Stimulated activated CD4-positive, alpha-beta T cell treated with anti-CD3 and anti-CD28 coated beads, Interleukin-4, amount 100 ng/mL, for 48 hours (primary cell): ENCODE results near the gene RHD.
"Not testable (repeated sequence)": the region's sequence is repeated elsewhere in the genome, so short reads cannot be mapped to it uniquely, and the experiment has no call there.

Source experiments
- DNase-seq, 2 donors: peaks; one replicate each; pipeline ENCODE4 v3.0.0-alpha.2; 2020; ENCODE audit warnings: low read depth in 2 of 2

RHD gene

GRCh38 chr1:25356441-25356840 lies 84.1 kb downstream of the RHD start:
- DNase-seq = no peak

GRCh38 chr1:25356848-25357247 lies 84.5 kb downstream of the RHD start:
- DNase-seq = no peak

GRCh38 chr1:25360596-25361581 lies 88.6 kb downstream of the RHD start:
- no peak for DNase-seq

- no peak for DNase-seq
Measured at GRCh38 chr1:25361901-25362300, 89.6 kb downstream of the RHD start.

- DNase-seq = not testable (repeated sequence)
Measured at GRCh38 chr1:25362634-25363559, 90.6 kb downstream of the RHD start.

GRCh38 chr1:25369241-25369640 lies 96.9 kb downstream of the RHD start:
- no peak for DNase-seq

- DNase-seq = not testable (repeated sequence)
Measured at GRCh38 chr1:25369691-25370271, 97.5 kb downstream of the RHD start.

- DNase-seq = not testable (repeated sequence)
Measured at GRCh38 chr1:25371757-25372156, 99.4 kb downstream of the RHD start.

- not testable (repeated sequence) for DNase-seq
Measured at GRCh38 chr1:25378367-25378766, 106.1 kb downstream of the RHD start.
